H9 (cell line): ENCODE measurements around the gene SNRNP40. TPM values are rescaled to one million over a fixed set of nuclear protein-coding genes. Genes with fewer than 3 reads are reported as not detected.

Experiments
- DNase-seq: peaks from one replicate; pipeline ENCODE4 v3.0.0-alpha.2; 2017
- H2AFZ ChIP-seq: one replicate; pipeline ENCODE4 v1.6.1; 2013; ENCODE audit warnings: mild to moderate bottlenecking, low read length, control low read depth, moderate library complexity
- H2AK5ac ChIP-seq: 2 replicates; pipeline ENCODE4 v1.6.1; 2013; ENCODE audit warnings: low read length, control low read depth, mixed read lengths; ENCODE audit not compliant: insufficient read length
- H2BK120ac ChIP-seq: one replicate; pipeline ENCODE4 v1.6.1; 2013; ENCODE audit warnings: low read depth, mild to moderate bottlenecking, low read length, control low read depth, inconsistent platforms; ENCODE audit not compliant: poor library complexity, severe bottlenecking
- H2BK12ac ChIP-seq: 2 replicates; pipeline ENCODE4 v1.6.1; 2013; ENCODE audit warnings: low read length, control low read depth, mixed read lengths, low read depth; ENCODE audit not compliant: insufficient read length
- H2BK15ac ChIP-seq: 2 replicates; pipeline ENCODE4 v1.6.1; 2013; ENCODE audit warnings: low read depth, low read length, control low read depth
- H2BK20ac ChIP-seq: one replicate; pipeline ENCODE4 v1.6.1; 2013; ENCODE audit warnings: low read depth, mild to moderate bottlenecking, low read length, control low read depth, inconsistent platforms; ENCODE audit not compliant: poor library complexity, severe bottlenecking
- H2BK5ac ChIP-seq: 2 replicates; pipeline ENCODE4 v1.6.1; 2013; ENCODE audit warnings: low read length, control low read depth, mixed read lengths; ENCODE audit not compliant: insufficient read length
- H3K14ac ChIP-seq: 2 replicates; pipeline ENCODE4 v1.6.1; 2013; ENCODE audit warnings: low read length, control low read depth; ENCODE audit not compliant: insufficient read depth
- H3K18ac ChIP-seq: 2 replicates; pipeline ENCODE4 v1.6.1; 2013; ENCODE audit warnings: low read depth, mild to moderate bottlenecking, mixed read lengths, low read length, control low read depth; ENCODE audit not compliant: insufficient read length
- H3K23ac ChIP-seq: 2 replicates; pipeline ENCODE4 v1.6.1; 2013; ENCODE audit warnings: low read length, control low read depth, mixed read lengths, low read depth; ENCODE audit not compliant: insufficient read length
- H3K23me2 ChIP-seq: 2 replicates; pipeline ENCODE4 v1.6.1; 2013; ENCODE audit warnings: low read depth, mild to moderate bottlenecking, mixed read lengths, low read length, control low read depth; ENCODE audit not compliant: insufficient read length, poor library complexity, severe bottlenecking
- H3K27ac ChIP-seq: 2 replicates; pipeline ENCODE4 v1.5.1; 2013; ENCODE audit warnings: low read length, control low read depth, mixed read lengths, low read depth; ENCODE audit not compliant: insufficient read length
- H3K27me3 ChIP-seq: 2 replicates; pipeline ENCODE4 v1.6.1; 2013; ENCODE audit warnings: low read length, control low read depth, inconsistent platforms; ENCODE audit not compliant: insufficient read depth
- H3K4ac ChIP-seq: 2 replicates; pipeline ENCODE4 v1.6.1; 2013; ENCODE audit warnings: low read depth, mild to moderate bottlenecking, control low read depth, inconsistent platforms, low read length, moderate library complexity
- H3K4me1 ChIP-seq: 2 replicates; pipeline ENCODE4 v1.6.1; 2013; ENCODE audit warnings: low read length, control low read depth, inconsistent platforms; ENCODE audit not compliant: insufficient read depth
- H3K4me2 ChIP-seq: 2 replicates; pipeline ENCODE4 v1.6.1; 2013; ENCODE audit warnings: low read length, control low read depth, mixed read lengths; ENCODE audit not compliant: insufficient read length, insufficient read depth
- H3K56ac ChIP-seq: 2 replicates; pipeline ENCODE4 v1.6.1; 2013; ENCODE audit warnings: low read depth, mild to moderate bottlenecking, mixed read lengths, low read length, control low read depth; ENCODE audit not compliant: insufficient read length
- H3K79me1 ChIP-seq: 2 replicates; pipeline ENCODE4 v1.6.1; 2013; ENCODE audit warnings: low read depth, mild to moderate bottlenecking, moderate library complexity, low read length, control low read depth, inconsistent platforms; ENCODE audit not compliant: insufficient read depth, poor library complexity, severe bottlenecking
- H3K79me2 ChIP-seq: 2 replicates; pipeline ENCODE4 v1.6.1; 2013; ENCODE audit warnings: low read length, control low read depth, inconsistent platforms; ENCODE audit not compliant: insufficient read depth
- H3K9ac ChIP-seq: 2 replicates; pipeline ENCODE4 v1.6.1; 2013; ENCODE audit warnings: low read length, control low read depth, mixed read lengths; ENCODE audit not compliant: insufficient read length; ENCODE audit errors: extremely low read depth
- H3K9me3 ChIP-seq: one replicate; pipeline ENCODE4 v1.6.1; 2013; ENCODE audit warnings: low read depth, low read length, inconsistent platforms; ENCODE audit not compliant: control insufficient read depth
- H3T11ph ChIP-seq: one replicate; pipeline ENCODE4 v1.6.1; 2013; ENCODE audit warnings: mild to moderate bottlenecking, low read length, control low read depth, inconsistent platforms
- H4K20me1 ChIP-seq: one replicate; pipeline ENCODE4 v1.6.1; 2013; ENCODE audit not compliant: control insufficient read depth, insufficient read length, insufficient read depth
- H4K5ac ChIP-seq: 2 replicates; pipeline ENCODE4 v1.6.1; 2013; ENCODE audit warnings: low read depth, mild to moderate bottlenecking, mixed read lengths, low read length, control low read depth; ENCODE audit not compliant: insufficient read length
- H4K8ac ChIP-seq: replicated peaks from 2 replicates; pipeline ENCODE4 v1.6.1; 2013; ENCODE audit warnings: low read length, control low read depth, mixed read lengths, low read depth; ENCODE audit not compliant: insufficient read length
- H4K91ac ChIP-seq: 2 replicates; pipeline ENCODE4 v1.6.1; 2013; ENCODE audit warnings: low read depth, mild to moderate bottlenecking, moderate library complexity, mixed read lengths, low read length, control low read depth; ENCODE audit not compliant: insufficient read length
- H3K27ac Mint-ChIP-seq, 3 experiments: 2 replicates in 2 of 3; 3 replicates in 1 of 3; pipeline ENCODE4 v1.8.0; 2020 to 2021; ENCODE audit warnings: mixed read lengths in 3 of 3, mild to moderate bottlenecking in 1 of 3, moderate library complexity in 1 of 3
- H3K27me3 Mint-ChIP-seq: 2 replicates; pipeline ENCODE4 v1.8.0; 2021; ENCODE audit warnings: low read depth, mild to moderate bottlenecking, moderate library complexity, mixed read lengths
- H3K36me3 Mint-ChIP-seq, 3 experiments: 2 replicates in 2 of 3; 3 replicates in 1 of 3; pipeline ENCODE4 v1.8.0; 2020 to 2021; ENCODE audit warnings: low read depth in 3 of 3, mixed read lengths in 3 of 3; ENCODE audit not compliant: insufficient read depth in 1 of 3
- H3K4me1 Mint-ChIP-seq, 2 experiments: 2 replicates each; pipeline ENCODE4 v1.8.0; 2020; ENCODE audit warnings: mixed read lengths in 2 of 2
- H3K4me3 Mint-ChIP-seq, 2 experiments: 2 replicates in 1 of 2; 3 replicates in 1 of 2; pipeline ENCODE4 v1.8.0; 2020 to 2021; ENCODE audit warnings: mild to moderate bottlenecking in 2 of 2, mixed read lengths in 2 of 2, moderate library complexity in 1 of 2
- H3K9me3 Mint-ChIP-seq, 2 experiments: 2 replicates in 1 of 2; 3 replicates in 1 of 2; pipeline ENCODE4 v1.8.0; 2020; ENCODE audit warnings: mild to moderate bottlenecking in 2 of 2, mixed read lengths in 2 of 2, moderate library complexity in 1 of 2
- CTCF ChIP-seq: fragments of 200-600 bp; sonication (generic); conservative IDR thresholded peaks from 3 replicates; pipeline ENCODE4 v1.8.0; 2021; ENCODE audit warnings: antibody characterized with exemption, mild to moderate bottlenecking
- WGBS: extraction: QIAGEN DNeasy Blood & Tissue Kit; methylation state at CpG from one replicate; pipeline ENCODE4 v1.1.7; 2013; ENCODE audit warnings: missing lambda C conversion rate, low lambda C conversion rate, mixed read lengths; ENCODE audit not compliant: insufficient read length; ENCODE audit errors: extremely low coverage; 5-methylcytosine and 5-hydroxymethylcytosine counted together
- total RNA-seq: library from RNA; stranded (reverse); gene quantifications from 2 replicates; pipeline ENCODE4 v1.2.1, GENCODE V29; 2021

Gene SNRNP40
- total RNA-seq, 1 experiment from 2014 or later: 132 TPM

- no peak for TF ChIP-seq CTCF
- Histone ChIP-seq H3K23ac (no peak overlapping the region), H4K5ac (peak overlapping the region; percentile 76), H3K27me3 (no peaks in the 10 kb centered on the region), H3K4ac (no peak overlapping the region), H4K91ac (no peak overlapping the region), H3T11ph (no peak overlapping the region), H3K9ac (no peak overlapping the region), H3K27ac (no peak overlapping the region), H3K4me2 (no peak overlapping the region), H2AK5ac (no peak overlapping the region), H3K14ac (no peak overlapping the region), H3K56ac (no peak overlapping the region), H2BK15ac (no peak overlapping the region), H4K8ac (no peak overlapping the region), H3K4me1 (no peaks in the 10 kb centered on the region), H3K18ac (no peak overlapping the region), H3K23me2 (no peaks in the 10 kb centered on the region), H2BK120ac (no peak overlapping the region), H3K9me3 (no peaks in the 10 kb centered on the region), H2AFZ (no peak overlapping the region), H3K79me1 (no peaks in the 10 kb centered on the region), H2BK20ac (no peak overlapping the region), H2BK12ac (no peak overlapping the region), H3K79me2 (no peaks in the 10 kb centered on the region), H4K20me1 (no peaks in the 10 kb centered on the region), H2BK5ac (no peak overlapping the region)
- Mint-ChIP-seq H3K27me3 (peaks cover 6% of the 10 kb centered on the region), H3K4me1 (no peaks in the 10 kb centered on the region), H3K27ac (no peak overlapping the region), H3K36me3 (no peaks in the 10 kb centered on the region), H3K9me3 (no peaks in the 10 kb centered on the region), H3K4me3 (no peak overlapping the region; a peak in 1 of 5 replicates)
- no CpG with 5 or more reads among the region's 3 CpGs for WGBS
- no peak for DNase-seq
Observed at GRCh38 chr1:31249854-31250253, 46.7 kb downstream of the SNRNP40 start.
